A673 (cell line): ENCODE measurements around the gene FYCO1.

Source experiments
- CTCF ChIP-seq: fragments of 300-800, 200-600 bp; sonication (generic); conservative IDR thresholded peaks from 2 replicates; pipeline ENCODE4 v1.5.1; 2017; ENCODE audit warnings: low read depth, mild to moderate bottlenecking, antibody characterized with exemption, low read length, moderate library complexity, mixed read lengths
- EZH2 ChIP-seq: fragments of 200-600 bp; sonication (generic); IDR thresholded peaks from 2 replicates; pipeline ENCODE4 v1.6.1; 2017; ENCODE audit warnings: borderline replicate concordance, low read depth, mild to moderate bottlenecking, mixed read lengths, antibody characterized with exemption, low read length; ENCODE audit not compliant: poor library complexity, severe bottlenecking

GRCh38 chr3:45992133-45992729 lies 3.4 kb downstream of the FYCO1 start:
- TF ChIP-seq EZH2 (no peak), CTCF (no peak)
